CD4-positive, alpha-beta T cell (primary cell): ENCODE data around the gene TRMT10A. TPM values are rescaled to one million over a fixed set of nuclear protein-coding genes. Genes with fewer than 3 reads are reported as not detected.

Experiments
- ATAC-seq: fragments of 200-7000 bp; cut with Tn5 transposase; one replicate; pipeline ENCODE4 v1.10.0; 2022; ENCODE audit warnings: mild to moderate bottlenecking; ENCODE audit not compliant: poor library complexity
- CTCF ChIA-PET: fragments of 350-600 bp; sonication (Branson Sonifier 250); formaldehyde crosslinking; loops from one replicate; lab custom pipeline; 2021; ENCODE audit warnings: antibody characterized with exemption, inconsistent platforms; lab: Charles Lee
- POLR2A ChIA-PET: fragments of 350-600 bp; sonication (Branson Sonifier 250); formaldehyde crosslinking; loops from one replicate; lab custom pipeline; 2021; ENCODE audit warnings: antibody characterized with exemption, inconsistent platforms; lab: Charles Lee
- DNase-seq, 14 experiments: peaks; one replicate each; pipeline ENCODE4 v3.0.0-alpha.2; 2013 to 2020; ENCODE audit warnings: mixed read lengths in 2 of 14
- H3K27ac ChIP-seq, 2 donors: one replicate each; pipeline versions ENCODE4 v1.5.1 to v1.7.0; 2013; ENCODE audit warnings: low read length in 2 of 2, low read depth in 1 of 2, mild to moderate bottlenecking in 1 of 2
- H3K27me3 ChIP-seq, 2 experiments: 1 replicate in 1 of 2; 2 replicates in 1 of 2; pipeline versions ENCODE4 v1.6.1 to v1.7.0; 2013; ENCODE audit warnings: low read length in 2 of 2, control low read depth in 1 of 2, mild to moderate bottlenecking in 1 of 2, moderate library complexity in 1 of 2; ENCODE audit not compliant: insufficient read depth in 2 of 2, control insufficient read depth in 1 of 2
- H3K36me3 ChIP-seq: one replicate; pipeline ENCODE4 v1.6.1; 2013; ENCODE audit warnings: low read length, control low read depth; ENCODE audit not compliant: insufficient read depth
- H3K4me1 ChIP-seq: one replicate; pipeline ENCODE4 v1.6.1; 2013; ENCODE audit warnings: low read length, control low read depth; ENCODE audit not compliant: insufficient read depth
- H3K4me3 ChIP-seq: one replicate; pipeline ENCODE4 v1.5.1; 2013; ENCODE audit warnings: mild to moderate bottlenecking, low read length, moderate library complexity
- H3K9me3 ChIP-seq, 2 experiments: 1 replicate in 1 of 2; 2 replicates in 1 of 2; pipeline versions ENCODE4 v1.6.1 to v1.7.0; 2013; ENCODE audit warnings: low read length in 2 of 2, mild to moderate bottlenecking in 2 of 2, control low read depth in 1 of 2, moderate library complexity in 1 of 2; ENCODE audit not compliant: control insufficient read depth in 1 of 2, insufficient read depth in 1 of 2
- H3K27ac Mint-ChIP-seq: one replicate; pipeline ENCODE4 v1.8.0; 2020; ENCODE audit warnings: mixed read lengths
- H3K27me3 Mint-ChIP-seq: one replicate; pipeline ENCODE4 v1.8.0; 2021; ENCODE audit warnings: mixed read lengths
- H3K36me3 Mint-ChIP-seq: one replicate; pipeline ENCODE4 v1.8.0; 2021; ENCODE audit warnings: low read depth, mixed read lengths
- H3K4me1 Mint-ChIP-seq: one replicate; pipeline ENCODE4 v1.8.0; 2021; ENCODE audit warnings: low read depth, mixed read lengths
- H3K4me3 Mint-ChIP-seq: one replicate; pipeline ENCODE4 v1.8.0; 2020; ENCODE audit warnings: mild to moderate bottlenecking, mixed read lengths
- H3K9me3 Mint-ChIP-seq: one replicate; pipeline ENCODE4 v1.8.0; 2020; ENCODE audit warnings: mixed read lengths
- intact Hi-C, 2 experiments: fragments of 100-400 bp; cut with DNase I in 1 of 2; cut with micrococcal nuclease in 1 of 2; formaldehyde crosslinking; loops; one replicate each; pipeline versions ENCODE4 v1.15.1 to v1.9.0; 2023 to 2025; cut with DNase I, micrococcal nuclease
- total RNA-seq, 174 experiments: library from RNA in 2 of 174; stranded (reverse) in 2 of 174; gene quantifications; one replicate each; pipeline ENCODE4 v1.2.3 and lab custom pipeline; 2021 to 2026
- TF ChIP-seq, protein P1 (sequence below): fragments of 200-600 bp; IDR thresholded peaks from one replicate; pipeline ENCODE4 v1.8.0; 2022; ENCODE audit warnings: antibody characterized with exemption, mild to moderate bottlenecking

Gene TRMT10A
- total RNA-seq, 2 experiments from 2014 or later = 1.6 to 2.0 TPM

DNA sequence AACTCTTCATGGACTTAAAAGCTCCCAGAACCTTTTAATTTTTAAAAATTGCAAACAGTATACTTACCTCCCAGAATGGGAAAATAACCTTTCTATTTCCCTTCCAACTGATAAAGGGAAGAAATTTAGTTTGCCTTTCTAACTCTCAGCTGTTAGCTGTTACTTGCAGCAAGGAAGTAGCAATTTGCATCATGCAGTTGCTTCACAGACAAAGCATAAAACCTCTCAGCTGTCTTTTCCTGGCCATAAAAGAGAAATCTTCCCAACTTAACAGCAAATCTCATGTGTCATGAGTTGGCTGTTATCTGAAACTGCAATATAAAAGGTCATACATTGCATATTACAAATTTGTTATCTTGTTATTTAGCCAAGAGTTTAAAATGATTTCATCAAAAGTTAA is 34.6 kb downstream of the TRMT10A start:
- Mint-ChIP-seq H3K27ac (no peak overlapping the region), H3K4me1 (no peaks in the 10 kb centered on the region), H3K36me3 (no peaks in the 10 kb centered on the region), H3K27me3 (peaks cover 11% of the 10 kb centered on the region), H3K4me3 (no peak overlapping the region), H3K9me3 (no peaks in the 10 kb centered on the region)
- DNase-seq (no peak), ATAC-seq (no peak)
- CTCF ChIA-PET = no interaction called here
- Histone ChIP-seq H3K9me3 (no peaks in the 10 kb centered on the region), H3K27ac (no peak overlapping the region), H3K4me1 (no peaks in the 10 kb centered on the region), H3K4me3 (no peak overlapping the region), H3K36me3 (no peaks in the 10 kb centered on the region), H3K27me3 (no peaks in the 10 kb centered on the region)
- POLR2A ChIA-PET = no interaction called here
- intact Hi-C loops = no loop called here
- TF ChIP-seq, protein P1, sequence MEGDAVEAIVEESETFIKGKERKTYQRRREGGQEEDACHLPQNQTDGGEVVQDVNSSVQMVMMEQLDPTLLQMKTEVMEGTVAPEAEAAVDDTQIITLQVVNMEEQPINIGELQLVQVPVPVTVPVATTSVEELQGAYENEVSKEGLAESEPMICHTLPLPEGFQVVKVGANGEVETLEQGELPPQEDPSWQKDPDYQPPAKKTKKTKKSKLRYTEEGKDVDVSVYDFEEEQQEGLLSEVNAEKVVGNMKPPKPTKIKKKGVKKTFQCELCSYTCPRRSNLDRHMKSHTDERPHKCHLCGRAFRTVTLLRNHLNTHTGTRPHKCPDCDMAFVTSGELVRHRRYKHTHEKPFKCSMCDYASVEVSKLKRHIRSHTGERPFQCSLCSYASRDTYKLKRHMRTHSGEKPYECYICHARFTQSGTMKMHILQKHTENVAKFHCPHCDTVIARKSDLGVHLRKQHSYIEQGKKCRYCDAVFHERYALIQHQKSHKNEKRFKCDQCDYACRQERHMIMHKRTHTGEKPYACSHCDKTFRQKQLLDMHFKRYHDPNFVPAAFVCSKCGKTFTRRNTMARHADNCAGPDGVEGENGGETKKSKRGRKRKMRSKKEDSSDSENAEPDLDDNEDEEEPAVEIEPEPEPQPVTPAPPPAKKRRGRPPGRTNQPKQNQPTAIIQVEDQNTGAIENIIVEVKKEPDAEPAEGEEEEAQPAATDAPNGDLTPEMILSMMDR = no peak

DNA sequence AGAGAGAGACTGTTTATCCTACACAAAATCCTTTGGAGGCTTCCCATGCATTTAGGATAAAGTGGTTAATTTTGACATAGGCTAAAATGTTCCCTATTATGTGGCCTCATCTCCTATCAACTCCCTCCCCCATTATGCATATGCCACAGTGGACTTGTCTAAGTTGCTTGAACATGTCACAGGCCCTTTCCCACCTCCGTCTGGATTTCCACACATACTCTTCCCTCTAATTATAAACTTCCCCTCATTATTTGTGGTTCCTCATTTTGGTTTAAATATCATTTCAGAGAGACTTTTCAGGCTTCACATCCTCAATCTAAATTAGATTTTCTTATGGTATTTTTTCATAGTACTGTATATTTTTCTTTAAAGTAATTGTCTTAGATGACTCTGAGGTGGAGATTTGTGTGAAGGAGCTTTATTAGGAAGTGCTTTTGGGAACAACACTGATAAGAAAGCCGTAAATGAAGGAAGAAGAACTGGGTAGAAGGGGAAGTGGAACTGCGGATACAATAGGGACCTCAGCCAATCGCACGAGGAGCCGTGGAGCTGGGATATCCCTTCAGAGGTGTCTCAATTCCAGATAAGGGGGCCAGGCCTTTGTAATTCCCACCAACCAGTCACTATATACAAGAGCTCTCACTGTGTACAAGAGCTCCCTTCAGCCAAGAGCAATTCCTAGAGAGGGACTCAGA is 45.1 kb downstream of the TRMT10A start:
- H3K4me1 ChIP-seq = no peaks in the 10 kb centered on the region
- no peaks in the 10 kb centered on the region for H3K9me3 Mint-ChIP-seq
- no peaks in the 10 kb centered on the region for H3K27me3 Mint-ChIP-seq
- no peaks in the 10 kb centered on the region for H3K36me3 ChIP-seq
- H3K36me3 Mint-ChIP-seq = no peaks in the 10 kb centered on the region
- H3K9me3 ChIP-seq = no peaks in the 10 kb centered on the region
- ChIA-PET CTCF (no interaction called here), POLR2A (interaction anchor here (0.8 kb wide), 1 partner anchor 376 kb away, joined by 3 read pairs; the partner anchor contains the start of gene LAMTOR3)
- no peak for DNase-seq
- TF ChIP-seq, protein P1 = no peak
- no peak for ATAC-seq
- intact Hi-C loops = no loop called here
- no peak overlapping the region for H3K27ac ChIP-seq
- H3K4me3 Mint-ChIP-seq = no peak overlapping the region
- no peaks in the 10 kb centered on the region for H3K27me3 ChIP-seq
- H3K4me1 Mint-ChIP-seq = no peaks in the 10 kb centered on the region
- H3K27ac Mint-ChIP-seq = no peak overlapping the region
- no peak overlapping the region for H3K4me3 ChIP-seq

DNA sequence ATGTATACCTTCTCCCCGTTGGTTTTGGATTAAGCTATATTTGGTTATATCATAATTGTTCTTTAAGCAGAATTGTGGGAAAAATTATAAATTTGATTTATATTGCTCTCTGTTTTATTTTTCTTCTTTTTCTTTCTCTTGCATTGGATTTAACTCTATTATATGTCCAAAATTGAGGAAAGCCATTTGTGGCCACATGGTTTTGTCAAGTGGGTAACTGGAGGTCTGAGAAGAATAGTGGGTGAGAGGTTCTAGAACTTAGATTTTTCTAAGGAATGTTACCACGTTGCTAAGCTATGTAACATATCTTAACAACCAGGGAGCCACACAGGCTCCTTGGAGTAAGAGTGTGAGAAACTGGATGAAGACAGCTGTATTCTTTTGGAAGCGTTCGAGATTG is 53.1 kb downstream of the TRMT10A start, which contains the start of gene C4orf17:
TSS of gene C4orf17 (plus strand) at position 301 of the 400 bp plus-strand sequence. CDS start 2,061 bp downstream, outside the sequence.
- ChIA-PET CTCF (no interaction called here), POLR2A (no interaction called here)
- peaks cover 14% of the 10 kb centered on the region for H3K4me1 ChIP-seq
- Mint-ChIP-seq H3K27ac (peak within 1 kb of the TSS; percentile 90), H3K4me1 (peaks cover 43% of the 10 kb centered on the region), H3K27me3 (no peaks in the 10 kb centered on the region), H3K9me3 (peaks cover 2% of the 10 kb centered on the region), H3K4me3 (no peak within 1 kb of the TSS), H3K36me3 (no peaks in the 10 kb centered on the region)
- H3K9me3 ChIP-seq = no peaks in the 10 kb centered on the region
- H3K27ac ChIP-seq = no peak within 1 kb of the TSS
- no peaks in the 10 kb centered on the region for H3K36me3 ChIP-seq
- H3K27me3 ChIP-seq = no peaks in the 10 kb centered on the region
- ATAC-seq (no peak), DNase-seq (no peak)
- TF ChIP-seq, protein P1 = no peak
- H3K4me3 ChIP-seq = no peak within 1 kb of the TSS
- intact Hi-C loops = no loop called here
